GM08714 (cell line): ENCODE data around the gene CLEC17A.
"Not testable (repeated sequence)": the region's sequence is repeated elsewhere in the genome, so short reads cannot be mapped to it uniquely, and the experiment has no call there.

Source experiments
- H3K4me3 ChIP-seq: fragments of 200-500 bp; sonication (Bioruptor generic); 2 replicates; pipeline ENCODE4 v1.5.1; 2014; ENCODE audit warnings: mild to moderate bottlenecking, low read length, inconsistent platforms
- ZNF274 ChIP-seq: IDR thresholded peaks from 2 replicates; pipeline ENCODE4 v1.6.1; 2012; ENCODE audit warnings: mild to moderate bottlenecking, low read depth, low read length

The CLEC17A gene

GRCh38 chr19:14553042-14553938 lies 29.6 kb upstream of the CLEC17A start:
- TF ChIP-seq ZNF274: no peak
- H3K4me3 ChIP-seq: no peak overlapping the region

DNA sequence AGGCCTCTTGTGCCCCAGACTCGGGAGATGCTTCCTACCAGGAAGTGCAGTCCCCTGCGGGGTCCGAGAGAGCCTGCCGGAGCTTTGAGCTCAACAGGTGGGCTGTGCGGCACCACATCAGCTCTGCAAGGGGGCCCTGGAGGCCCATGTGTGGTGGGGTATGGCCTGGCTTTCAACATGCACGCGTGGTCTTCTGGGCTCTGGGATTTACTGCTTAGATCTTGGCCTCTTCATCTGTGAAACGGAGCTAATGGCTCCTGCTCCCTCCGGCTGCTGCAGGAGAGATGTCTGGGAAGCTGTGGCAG lies 29.0 kb upstream of the CLEC17A start:
- TF ChIP-seq ZNF274: no peak
- no peak overlapping the region for H3K4me3 ChIP-seq

DNA sequence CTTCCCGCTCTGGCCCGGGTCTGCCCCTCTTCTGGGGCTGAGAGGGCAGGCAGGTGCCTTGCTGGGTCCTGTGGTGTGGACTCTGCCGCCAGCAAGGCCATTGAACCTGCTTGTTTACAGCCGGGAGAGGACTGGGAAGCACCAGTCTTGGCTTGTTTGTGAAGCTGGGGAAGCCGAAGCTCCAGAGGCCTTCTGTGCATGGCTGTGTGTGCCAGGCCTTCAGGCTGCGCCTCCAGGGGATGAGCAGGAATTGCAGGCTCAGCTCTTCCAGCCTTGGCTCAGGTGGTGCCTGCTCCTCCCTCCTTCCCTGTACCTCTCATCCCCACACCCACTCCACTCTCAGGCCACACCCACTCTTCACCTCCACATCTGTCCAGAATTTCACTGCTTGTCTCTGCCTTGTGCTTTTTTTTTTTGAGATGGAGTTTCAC lies 28.5 kb upstream of the CLEC17A start:
- H3K4me3 ChIP-seq: no peak overlapping the region
- no peak for TF ChIP-seq ZNF274

- no peak for TF ChIP-seq ZNF274
- H3K4me3 ChIP-seq: no peak overlapping the region
Measured at GRCh38 chr19:14555918-14556661, 26.8 kb upstream of the CLEC17A start.

- no peak overlapping the region for H3K4me3 ChIP-seq
- no peak for TF ChIP-seq ZNF274
Measured at GRCh38 chr19:14556662-14557188, 26.2 kb upstream of the CLEC17A start.

GRCh38 chr19:14558370-14559066 lies 24.4 kb upstream of the CLEC17A start:
- TF ChIP-seq ZNF274: no peak
- H3K4me3 ChIP-seq: no peak overlapping the region

DNA sequence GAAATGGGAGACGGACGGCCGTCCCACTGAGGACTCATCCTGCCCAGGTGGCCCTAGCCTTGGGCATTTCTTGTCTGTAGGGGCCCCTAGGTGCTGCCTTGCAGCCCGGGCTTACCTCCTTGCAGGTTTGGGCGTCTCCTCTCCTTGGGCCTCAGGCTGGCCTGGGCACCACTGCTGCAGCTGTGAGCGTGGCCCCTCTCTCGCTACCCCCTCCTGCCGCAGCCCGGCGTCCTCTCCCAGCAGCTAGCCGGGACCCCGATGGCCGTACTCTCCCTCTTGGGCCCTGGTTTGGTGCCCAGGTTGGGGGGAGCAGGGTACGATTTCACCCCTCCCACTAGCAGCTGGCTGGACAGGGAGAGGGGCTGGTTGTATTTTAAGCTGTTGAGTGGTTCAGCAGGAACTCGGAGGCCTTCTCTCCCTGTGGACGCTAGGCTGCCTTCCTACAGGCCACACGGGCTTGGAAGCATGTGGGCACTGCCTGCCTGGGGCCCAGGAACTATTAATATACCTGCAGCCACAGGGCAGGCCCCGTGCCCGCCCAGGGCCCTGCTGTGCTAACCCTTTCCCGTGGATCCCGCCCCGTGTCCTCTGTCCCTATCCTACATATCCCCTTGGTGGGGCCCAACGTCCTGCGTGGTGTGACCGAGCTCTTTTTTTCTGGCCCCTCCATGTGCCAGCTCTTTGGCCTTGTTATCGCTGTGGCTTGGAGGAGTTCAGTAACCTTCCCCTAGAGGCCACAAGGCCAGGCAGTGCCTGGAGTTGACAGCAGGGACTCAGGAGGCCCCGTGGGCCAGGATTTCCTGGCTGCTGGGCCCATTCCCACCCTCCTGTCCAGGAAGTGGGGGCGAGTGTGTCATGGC lies 22.7 kb upstream of the CLEC17A start:
- H3K4me3 ChIP-seq: no peak overlapping the region
- no peak for TF ChIP-seq ZNF274

DNA sequence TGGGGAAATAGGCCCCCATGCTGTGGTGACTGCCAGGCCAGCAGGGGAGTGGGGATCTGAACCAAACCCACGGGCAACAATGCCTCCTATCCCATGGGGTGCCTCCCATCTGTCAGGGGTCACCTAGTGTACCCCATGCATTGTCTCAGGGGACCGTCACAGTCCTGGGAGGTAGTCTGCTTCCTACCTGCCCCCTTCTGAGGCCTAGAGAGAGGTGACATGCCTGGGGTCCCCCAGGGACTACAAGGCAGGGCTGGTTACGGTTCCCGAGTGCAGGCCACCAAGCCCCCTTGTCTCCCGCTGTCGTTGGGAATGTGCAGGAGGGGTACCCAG lies 22.1 kb upstream of the CLEC17A start:
- TF ChIP-seq ZNF274: no peak
- H3K4me3 ChIP-seq: no peak overlapping the region

- no peak for TF ChIP-seq ZNF274
- H3K4me3 ChIP-seq: no peak overlapping the region
Measured at GRCh38 chr19:14561249-14561648, 21.6 kb upstream of the CLEC17A start.

- no peak for TF ChIP-seq ZNF274
- H3K4me3 ChIP-seq: no peak overlapping the region
Measured at GRCh38 chr19:14561847-14562351, 21.0 kb upstream of the CLEC17A start.

DNA sequence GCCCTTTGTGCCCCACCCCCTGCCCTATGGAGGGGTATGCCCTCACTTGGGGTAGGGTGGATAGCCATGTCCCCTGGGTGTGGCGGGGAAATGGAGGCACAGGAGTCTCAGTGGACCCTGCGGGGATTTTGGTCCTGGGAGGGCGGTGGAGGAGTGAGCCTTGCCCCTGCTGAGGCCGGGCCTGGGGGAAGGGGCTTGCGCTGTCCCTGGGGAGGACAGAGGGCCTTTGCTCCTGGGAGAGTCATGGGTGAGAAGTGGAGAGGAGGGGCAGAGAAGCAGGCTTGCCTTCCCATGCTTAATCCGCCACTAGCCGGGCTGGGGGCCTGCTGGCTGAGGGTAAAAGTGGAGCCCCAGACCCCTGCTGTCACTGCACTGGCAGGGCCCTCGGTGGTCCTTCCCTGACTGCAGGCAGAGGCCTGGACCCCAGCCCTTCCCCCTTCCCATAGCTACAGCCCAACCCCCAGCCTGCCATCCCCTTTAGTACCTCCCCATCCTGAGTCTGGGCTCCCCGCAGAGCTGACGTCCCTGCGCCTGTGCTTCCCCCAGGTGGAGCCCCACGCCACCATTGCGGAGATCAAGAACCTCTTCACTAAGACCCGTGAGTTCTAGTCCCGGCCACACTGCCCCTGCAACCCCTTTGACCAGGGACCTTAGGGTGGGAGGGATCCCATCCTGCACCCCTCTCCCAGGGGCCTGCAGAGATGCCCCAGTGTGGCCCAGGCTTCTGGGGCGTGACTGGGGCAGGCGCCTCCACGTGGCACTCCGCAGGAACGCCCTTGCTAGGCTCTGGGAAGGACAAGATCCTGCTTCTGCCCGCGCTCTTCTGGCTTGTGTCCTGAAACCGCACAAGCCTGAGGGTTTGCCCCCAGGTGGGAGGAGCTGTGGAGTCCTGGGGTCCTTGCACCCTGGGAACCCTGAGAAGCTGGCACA lies 20.0 kb upstream of the CLEC17A start:
- no peak overlapping the region for H3K4me3 ChIP-seq
- TF ChIP-seq ZNF274: no peak

GRCh38 chr19:14563590-14563926 lies 19.3 kb upstream of the CLEC17A start:
- no peak overlapping the region for H3K4me3 ChIP-seq
- no peak for TF ChIP-seq ZNF274

GRCh38 chr19:14563989-14564651 lies 18.8 kb upstream of the CLEC17A start:
- no peak for TF ChIP-seq ZNF274
- H3K4me3 ChIP-seq: no peak overlapping the region

GRCh38 chr19:14564652-14565297 lies 18.1 kb upstream of the CLEC17A start:
- not testable (repeated sequence) for H3K4me3 ChIP-seq
